DOHH2 (cell line): ENCODE results near the gene STPG1.

Experiments used
- H3F3A ChIP-seq: fragments of 200-600 bp; sonication (generic), shearing (Covaris generic); 2 replicates; pipeline ENCODE4 v1.6.0; 2016; ENCODE audit warnings: antibody characterized with exemption, mild to moderate bottlenecking; ENCODE audit not compliant: control insufficient read depth, insufficient read depth
- H3K27ac ChIP-seq: fragments of 200-600 bp; sonication (generic); 2 replicates; pipeline ENCODE4 v1.5.1; 2014; ENCODE audit warnings: low read depth, mild to moderate bottlenecking, low read length, moderate library complexity
- H3K27me3 ChIP-seq: fragments of 200-600 bp; sonication (generic); 2 replicates; pipeline ENCODE4 v1.6.1; 2014; ENCODE audit warnings: mild to moderate bottlenecking, low read length, mixed read lengths; ENCODE audit not compliant: control insufficient read depth
- H3K36me3 ChIP-seq: fragments of 200-600 bp; sonication (generic); 2 replicates; pipeline ENCODE4 v1.6.1; 2014; ENCODE audit warnings: mild to moderate bottlenecking, low read length, moderate library complexity, mixed read lengths; ENCODE audit not compliant: control insufficient read depth
- H3K4me1 ChIP-seq: fragments of 200-600 bp; sonication (generic); 2 replicates; pipeline ENCODE4 v1.6.1; 2014; ENCODE audit warnings: mild to moderate bottlenecking, low read length, mixed read lengths; ENCODE audit not compliant: control insufficient read depth
- H3K4me2 ChIP-seq: fragments of 200-600 bp; sonication (generic); 2 replicates; pipeline ENCODE4 v1.6.0; 2014; ENCODE audit warnings: mild to moderate bottlenecking, low read length, moderate library complexity
- H3K4me3 ChIP-seq: fragments of 200-600 bp; sonication (generic); 2 replicates; pipeline ENCODE4 v1.5.1; 2014; ENCODE audit warnings: mild to moderate bottlenecking, low read length, mixed read lengths
- H3K79me2 ChIP-seq: fragments of 200-600 bp; sonication (generic); 2 replicates; pipeline ENCODE4 v1.6.1; 2014; ENCODE audit warnings: mild to moderate bottlenecking, low read length, mixed read lengths; ENCODE audit not compliant: control insufficient read depth
- H3K9me2 ChIP-seq: fragments of 200-600 bp; sonication (generic); replicated peaks from 2 replicates; pipeline ENCODE4 v1.6.1; 2014; ENCODE audit warnings: mild to moderate bottlenecking, low read length, mixed read lengths; ENCODE audit not compliant: control insufficient read depth
- H3K9me3 ChIP-seq: fragments of 200-600 bp; sonication (generic); 2 replicates; pipeline ENCODE4 v1.6.1; 2014; ENCODE audit warnings: antibody characterized with exemption, low read length, mixed read lengths; ENCODE audit not compliant: control insufficient read depth, insufficient read depth
- H4K20me1 ChIP-seq: fragments of 200-600 bp; sonication (generic); 2 replicates; pipeline ENCODE4 v1.6.0; 2014; ENCODE audit warnings: low read depth, mild to moderate bottlenecking, antibody characterized with exemption, low read length, moderate library complexity; ENCODE audit not compliant: control insufficient read depth, insufficient read depth
- EZH2phosphoT487 ChIP-seq: fragments of 200-600 bp; sonication (generic); IDR thresholded peaks from 2 replicates; pipeline ENCODE4 v1.6.1; 2017; ENCODE audit warnings: borderline replicate concordance, mild to moderate bottlenecking, antibody characterized with exemption, low read length, moderate library complexity, mixed read lengths
- TF ChIP-seq, protein P1 (sequence below): fragments of 200-600 bp; sonication (generic); IDR thresholded peaks from one replicate; pipeline ENCODE4 v1.5.1; 2014; ENCODE audit warnings: antibody characterized with exemption, mild to moderate bottlenecking, low read depth, low read length; ENCODE audit not compliant: poor library complexity, severe bottlenecking

Gene STPG1

DNA sequence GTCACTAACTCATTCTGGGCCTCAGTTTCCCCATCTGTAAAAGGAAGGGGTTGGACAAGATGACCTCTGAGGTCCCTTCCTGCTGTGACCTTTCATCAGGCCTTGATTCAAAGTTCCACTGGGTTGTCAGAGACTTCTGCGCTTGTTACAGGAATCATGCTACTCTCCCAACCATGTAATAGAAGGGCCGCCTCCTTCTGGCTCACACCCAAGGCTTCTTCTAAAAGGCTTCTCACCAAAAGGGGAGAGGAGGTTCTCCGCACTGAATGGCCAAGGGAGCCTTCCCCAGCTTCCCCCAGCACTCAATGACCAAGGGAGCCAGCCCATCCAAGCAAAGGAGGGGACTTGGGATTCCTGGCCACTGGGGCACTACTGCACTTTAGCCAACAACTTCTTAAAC lies 51.8 kb downstream of the STPG1 start:
- no peaks in the 10 kb centered on the region for H4K20me1 ChIP-seq
- no peaks in the 10 kb centered on the region for H3K79me2 ChIP-seq
- H3F3A ChIP-seq, result no peaks in the 10 kb centered on the region
- H3K4me3 ChIP-seq, result no peak overlapping the region
- TF ChIP-seq, protein P1, sequence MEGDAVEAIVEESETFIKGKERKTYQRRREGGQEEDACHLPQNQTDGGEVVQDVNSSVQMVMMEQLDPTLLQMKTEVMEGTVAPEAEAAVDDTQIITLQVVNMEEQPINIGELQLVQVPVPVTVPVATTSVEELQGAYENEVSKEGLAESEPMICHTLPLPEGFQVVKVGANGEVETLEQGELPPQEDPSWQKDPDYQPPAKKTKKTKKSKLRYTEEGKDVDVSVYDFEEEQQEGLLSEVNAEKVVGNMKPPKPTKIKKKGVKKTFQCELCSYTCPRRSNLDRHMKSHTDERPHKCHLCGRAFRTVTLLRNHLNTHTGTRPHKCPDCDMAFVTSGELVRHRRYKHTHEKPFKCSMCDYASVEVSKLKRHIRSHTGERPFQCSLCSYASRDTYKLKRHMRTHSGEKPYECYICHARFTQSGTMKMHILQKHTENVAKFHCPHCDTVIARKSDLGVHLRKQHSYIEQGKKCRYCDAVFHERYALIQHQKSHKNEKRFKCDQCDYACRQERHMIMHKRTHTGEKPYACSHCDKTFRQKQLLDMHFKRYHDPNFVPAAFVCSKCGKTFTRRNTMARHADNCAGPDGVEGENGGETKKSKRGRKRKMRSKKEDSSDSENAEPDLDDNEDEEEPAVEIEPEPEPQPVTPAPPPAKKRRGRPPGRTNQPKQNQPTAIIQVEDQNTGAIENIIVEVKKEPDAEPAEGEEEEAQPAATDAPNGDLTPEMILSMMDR, result no peak
- TF ChIP-seq EZH2phosphoT487, result no peak
- no peaks in the 10 kb centered on the region for H3K9me3 ChIP-seq
- no peaks in the 10 kb centered on the region for H3K9me2 ChIP-seq
- H3K27me3 ChIP-seq, result no peaks in the 10 kb centered on the region
- no peaks in the 10 kb centered on the region for H3K4me1 ChIP-seq
- no peak overlapping the region for H3K4me2 ChIP-seq
- H3K27ac ChIP-seq, result no peak overlapping the region
- no peaks in the 10 kb centered on the region for H3K36me3 ChIP-seq

DNA sequence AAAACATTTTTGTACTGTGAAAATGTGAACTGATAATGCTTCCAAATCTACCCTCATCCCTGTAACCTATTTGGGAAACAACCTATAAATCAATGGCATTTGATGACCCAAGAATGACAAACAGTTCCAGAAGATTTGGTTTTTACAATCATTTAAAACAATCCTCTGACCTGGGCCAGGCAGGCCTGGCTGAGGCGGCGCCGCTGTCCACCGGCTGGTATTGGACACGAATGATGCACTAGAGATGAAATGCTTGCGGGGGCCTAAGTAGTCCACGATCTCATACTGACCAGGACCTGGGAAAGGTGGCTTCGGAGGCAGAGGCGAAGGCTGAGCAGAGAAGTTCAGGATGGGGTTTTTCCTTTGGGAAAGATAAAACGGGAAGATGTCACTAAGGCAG lies 52.9 kb downstream of the STPG1 start:
- TF ChIP-seq, protein P1, result no peak
- TF ChIP-seq EZH2phosphoT487, result no peak
- no peak overlapping the region for H3K4me2 ChIP-seq
- no peaks in the 10 kb centered on the region for H3K36me3 ChIP-seq
- H3K4me1 ChIP-seq, result no peaks in the 10 kb centered on the region
- H3K9me3 ChIP-seq, result no peaks in the 10 kb centered on the region
- H3F3A ChIP-seq, result no peaks in the 10 kb centered on the region
- no peaks in the 10 kb centered on the region for H3K27me3 ChIP-seq
- H3K27ac ChIP-seq, result no peak overlapping the region
- H3K9me2 ChIP-seq, result no peaks in the 10 kb centered on the region
- H3K79me2 ChIP-seq, result no peaks in the 10 kb centered on the region
- no peaks in the 10 kb centered on the region for H4K20me1 ChIP-seq
- no peak overlapping the region for H3K4me3 ChIP-seq

DNA sequence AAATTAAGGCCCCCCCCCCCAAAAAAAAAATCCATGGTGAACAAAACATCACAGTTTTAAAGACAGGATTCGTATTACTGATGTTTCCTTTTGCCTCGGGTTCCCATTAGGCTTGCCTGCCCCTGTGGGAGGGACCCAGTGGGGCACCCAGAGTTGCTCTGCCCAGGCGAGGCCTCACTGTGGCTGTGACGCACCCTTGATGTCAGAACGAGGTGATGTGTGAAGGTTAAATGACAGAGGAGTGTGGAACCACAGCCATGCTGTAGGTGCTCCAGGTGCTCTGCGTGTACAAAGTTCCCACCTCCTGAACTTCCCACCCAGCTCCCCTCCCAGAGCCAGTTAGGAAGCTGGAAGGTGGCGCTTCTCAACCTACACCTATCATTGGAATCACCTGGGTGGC lies 56.5 kb downstream of the STPG1 start:
- H3K9me3 ChIP-seq, result no peaks in the 10 kb centered on the region
- no peaks in the 10 kb centered on the region for H3K27me3 ChIP-seq
- H3K36me3 ChIP-seq, result no peaks in the 10 kb centered on the region
- no peak for TF ChIP-seq EZH2phosphoT487
- TF ChIP-seq, protein P1, result no peak
- H4K20me1 ChIP-seq, result no peaks in the 10 kb centered on the region
- H3K4me1 ChIP-seq, result peaks cover 5% of the 10 kb centered on the region
- no peak overlapping the region for H3K4me3 ChIP-seq
- no peaks in the 10 kb centered on the region for H3K9me2 ChIP-seq
- no peaks in the 10 kb centered on the region for H3F3A ChIP-seq
- no peak overlapping the region for H3K27ac ChIP-seq
- no peaks in the 10 kb centered on the region for H3K79me2 ChIP-seq
- no peak overlapping the region for H3K4me2 ChIP-seq

DNA sequence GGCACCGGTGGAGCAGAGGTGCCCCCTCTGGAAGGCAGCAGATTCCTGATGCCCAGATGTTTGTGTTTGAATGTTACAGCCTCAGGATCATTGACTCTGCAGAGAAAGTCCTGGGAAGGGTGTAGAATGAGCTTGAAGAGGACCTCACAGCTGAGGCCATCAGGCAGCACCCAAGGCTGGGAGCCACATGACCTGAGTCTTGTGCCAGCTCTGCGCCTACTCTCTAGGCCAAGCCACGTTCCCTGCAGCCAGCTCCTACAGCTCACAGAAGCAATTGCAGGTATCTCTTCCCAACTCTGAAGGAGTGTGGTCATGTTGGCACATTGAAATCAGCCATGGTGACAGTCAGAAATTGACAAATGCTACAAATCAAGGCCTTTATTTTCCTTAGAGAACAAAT lies 58.1 kb downstream of the STPG1 start:
- Histone ChIP-seq H3K9me3 (no peaks in the 10 kb centered on the region), H3K36me3 (no peaks in the 10 kb centered on the region), H4K20me1 (no peaks in the 10 kb centered on the region), H3K27ac (no peak overlapping the region), H3K4me3 (no peak overlapping the region), H3K4me1 (peaks cover 7% of the 10 kb centered on the region), H3K79me2 (no peaks in the 10 kb centered on the region), H3F3A (no peaks in the 10 kb centered on the region), H3K9me2 (no peaks in the 10 kb centered on the region), H3K27me3 (no peaks in the 10 kb centered on the region), H3K4me2 (no peak overlapping the region)
- TF ChIP-seq, protein P1, result no peak
- no peak for TF ChIP-seq EZH2phosphoT487
